Measurements from ENCODE around the gene ELN. TPM values are rescaled to one million over a fixed set of nuclear protein-coding genes. Genes with fewer than 3 reads are reported as not detected.

The ELN gene
- total and polyA plus RNA-seq, 8 donors = 202 to 673 (median 229) TPM

- intact Hi-C loops (cut with DNase I) = no loop called here
- H3K4me1 ChIP-seq = peaks cover 0 to 18% of the 10 kb centered on the region in 2 donors
- peaks cover 0 to 2% of the 10 kb centered on the region in 2 donors for H3K9me3 ChIP-seq
- no peaks in the 10 kb centered on the region for H3K36me3 ChIP-seq
- DNase-seq (peak in 1 of 4 donors; percentile 76), ATAC-seq (no peak)
- H3K27ac ChIP-seq = no peak overlapping the region
- H3K27me3 ChIP-seq = no peaks in the 10 kb centered on the region
- no peak for TF ChIP-seq CTCF (IDR thresholded peaks at IDR 0.05)
- no peak overlapping the region for H3K4me3 ChIP-seq
These were observed 27.4 kb upstream of the ELN start for GRCh38 chr7:74000489-74001149.

GRCh38 chr7:74001150-74001494 lies 26.9 kb upstream of the ELN start:
- ATAC-seq (no peak), DNase-seq (no peak)
- peaks cover 0 to 18% of the 10 kb centered on the region in 2 donors for H3K4me1 ChIP-seq
- no peaks in the 10 kb centered on the region for H3K36me3 ChIP-seq
- TF ChIP-seq CTCF (IDR thresholded peaks at IDR 0.05) = no peak
- no peaks in the 10 kb centered on the region for H3K27me3 ChIP-seq
- H3K27ac ChIP-seq = no peak overlapping the region
- intact Hi-C loops (cut with DNase I) = no loop called here
- no peaks in the 10 kb centered on the region for H3K9me3 ChIP-seq
- no peak overlapping the region for H3K4me3 ChIP-seq

- TF ChIP-seq CTCF (IDR thresholded peaks at IDR 0.05) = no peak
- H3K4me3 ChIP-seq = no peak overlapping the region
- no peaks in the 10 kb centered on the region for H3K27me3 ChIP-seq
- peak overlapping the region; percentile 62 to 71 for H3K27ac ChIP-seq
- no peaks in the 10 kb centered on the region for H3K9me3 ChIP-seq
- no peaks in the 10 kb centered on the region for H3K36me3 ChIP-seq
- ATAC-seq (peak; percentile 81), DNase-seq (peak in 2 of 4 donors; percentile 67 to 90)
- intact Hi-C loops (cut with DNase I) = no loop called here
- H3K4me1 ChIP-seq = peaks cover 6 to 18% of the 10 kb centered on the region in 2 donors
These were observed 25.4 kb upstream of the ELN start for GRCh38 chr7:74002474-74003017.

- H3K27ac ChIP-seq = peak overlapping the region in 1 of 2 donors; percentile 71
- H3K4me3 ChIP-seq = no peak overlapping the region
- ATAC-seq (no peak), DNase-seq (no peak)
- no peaks in the 10 kb centered on the region for H3K9me3 ChIP-seq
- peaks cover 6 to 18% of the 10 kb centered on the region in 2 donors for H3K4me1 ChIP-seq
- intact Hi-C loops (cut with DNase I) = no loop called here
- no peaks in the 10 kb centered on the region for H3K36me3 ChIP-seq
- TF ChIP-seq CTCF (IDR thresholded peaks at IDR 0.05) = no peak
- no peaks in the 10 kb centered on the region for H3K27me3 ChIP-seq
These were observed 24.4 kb upstream of the ELN start for GRCh38 chr7:74003621-74004020.

DNA sequence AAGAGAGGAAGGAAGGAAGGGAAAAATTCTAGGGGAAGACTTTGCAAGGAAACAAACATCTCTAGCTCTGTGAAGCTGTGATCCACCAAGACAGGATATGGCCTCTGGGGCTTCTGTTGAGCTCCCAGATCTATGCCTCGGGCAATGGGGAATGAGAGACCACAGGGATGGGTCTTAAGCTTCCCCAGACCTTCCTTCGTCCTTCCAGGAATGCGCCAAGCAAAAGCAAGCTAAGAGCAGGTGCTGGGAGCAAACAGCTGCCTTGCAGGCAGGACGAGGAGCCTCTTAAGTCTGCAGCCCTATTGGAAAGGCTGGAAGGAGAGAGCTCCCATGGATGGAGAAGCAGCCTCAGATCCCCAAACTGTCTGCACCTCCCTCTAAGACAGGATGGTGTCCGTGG lies 21.9 kb upstream of the ELN start:
- ATAC-seq (no peak), DNase-seq (no peak)
- H3K27me3 ChIP-seq = no peaks in the 10 kb centered on the region
- no peak for TF ChIP-seq CTCF (IDR thresholded peaks at IDR 0.05)
- H3K9me3 ChIP-seq = no peaks in the 10 kb centered on the region
- H3K36me3 ChIP-seq = no peaks in the 10 kb centered on the region
- peaks cover 6 to 18% of the 10 kb centered on the region in 2 donors for H3K4me1 ChIP-seq
- intact Hi-C loops (cut with DNase I) = no loop called here
- no peak overlapping the region for H3K4me3 ChIP-seq
- H3K27ac ChIP-seq = no peak overlapping the region
